Stomach (tissue), 9 donors: ENCODE data around the gene ALK. TPM values are rescaled to one million over a fixed set of nuclear protein-coding genes. Genes with fewer than 3 reads are reported as not detected.

Source experiments
- DNase-seq, 2 donors: peaks; one replicate each; pipeline versions ENCODE4 v3.0.0 to v3.0.0-alpha.2; 2013 to 2019
- H3K27ac ChIP-seq, 5 donors: fragments of 200-600 bp in 4 of 5; sonication (generic) in 4 of 5; one replicate each; pipeline ENCODE4 v1.5.1; 2013 to 2019; ENCODE audit warnings: mild to moderate bottlenecking in 1 of 5, moderate library complexity in 1 of 5
- H3K27me3 ChIP-seq, 3 donors: fragments of 200-600 bp; sonication (generic); one replicate each; pipeline ENCODE4 v1.5.1; 2017 to 2019; ENCODE audit warnings: mixed run types in 1 of 3
- H3K36me3 ChIP-seq, 4 donors: fragments of 200-600 bp; sonication (generic); 1 replicate in 3 of 4; 2 replicates in 1 of 4; pipeline ENCODE4 v1.5.1; 2016 to 2019
- H3K4me1 ChIP-seq, 4 donors: fragments of 200-600 bp; sonication (generic); one replicate each; pipeline ENCODE4 v1.5.1; 2016 to 2019
- H3K4me3 ChIP-seq, 4 donors: fragments of 200-600 bp; sonication (generic) in 3 of 4; one replicate each; pipeline ENCODE4 v1.5.1; 2016 to 2019; ENCODE audit warnings: mild to moderate bottlenecking in 1 of 4
- H3K9me3 ChIP-seq, 4 donors: fragments of 200-600 bp; sonication (generic); one replicate each; pipeline ENCODE4 v1.5.1; 2016 to 2019
- CTCF ChIP-seq, 7 experiments: fragments of 450-650 bp in 4 of 7; fragments of 200-600 bp in 3 of 7; sonication (generic) in 3 of 7; IDR thresholded peaks; one replicate each; pipeline ENCODE4 v1.5.1; 2016 to 2019; ENCODE audit warnings: antibody characterized with exemption in 7 of 7, control low read depth in 2 of 7, mild to moderate bottlenecking in 1 of 7
- EP300 ChIP-seq: sonication (generic); formaldehyde crosslinking; IDR thresholded peaks from one replicate; pipeline ENCODE4 v1.6.1; 2017; ENCODE audit warnings: antibody characterized with exemption
- POLR2A ChIP-seq, 4 donors: fragments of 450-650 bp; IDR thresholded peaks; one replicate each; pipeline ENCODE4 v1.6.1; 2016; ENCODE audit warnings: antibody characterized with exemption in 4 of 4, control low read depth in 2 of 4, mild to moderate bottlenecking in 1 of 4, moderate library complexity in 1 of 4
- POLR2AphosphoS5 ChIP-seq, 3 donors: sonication (generic); formaldehyde crosslinking; IDR thresholded peaks; one replicate each; pipeline ENCODE4 v1.6.1; 2016; ENCODE audit warnings: antibody characterized with exemption in 3 of 3
- WGBS, 5 donors: extraction: QIAGEN DNeasy Blood & Tissue Kit in 3 of 5; methylation state at CpG; one replicate each; pipeline versions ENCODE4 v1.1.5 to v1.1.7; 2013 to 2018; 5-methylcytosine and 5-hydroxymethylcytosine counted together
- intact Hi-C: fragments of 100-400 bp; cut with DNase I; formaldehyde crosslinking; loops from one replicate; pipeline ENCODE4 v1.15.1; 2023; ENCODE audit warnings: low total_unique reads
- polyA plus RNA-seq, 3 donors: library from polyadenylated mRNA; stranded (reverse); fragments of 200-250 nt; gene quantifications; one replicate each; pipeline ENCODE4 v1.2.3, GENCODE V29; 2013
- total RNA-seq, 5 donors: library from RNA; depleted of rRNA; stranded (reverse); fragments of >200 nt; gene quantifications; one replicate each; pipeline versions ENCODE4 v1.1.0 to v1.2.3, GENCODE V29; 2014 to 2016
- donor health status: healthy with polysubstance abuse.
- donor health status: Bipolar disorder and iron deficiency.
- donor health status: healthy.

ALK gene
- total and polyA plus RNA-seq, 8 donors: 0.13 to 0.92 TPM; not detected in 6

GRCh38 chr2:29270701-29271121, 650.7 kb downstream of the ALK start:
- no peaks in the 10 kb centered on the region for H3K4me1 ChIP-seq
- H3K27me3 ChIP-seq: peaks cover 0 to 11% (median 0%) of the 10 kb centered on the region in 3 donors
- intact Hi-C loops: no loop called here
- no peak overlapping the region for H3K27ac ChIP-seq
- H3K4me3 ChIP-seq: no peak overlapping the region
- 76 to 86% (median 81%) methylated on average over 4 to 5 of the region's 5 CpGs for WGBS, 5 donors
- no peak for TF ChIP-seq POLR2AphosphoS5 (IDR thresholded peaks at IDR 0.05)
- no peak for TF ChIP-seq POLR2A (IDR thresholded peaks at IDR 0.05)
- no peak for TF ChIP-seq EP300
- TF ChIP-seq CTCF (IDR thresholded peaks at IDR 0.05): no peak
- no peaks in the 10 kb centered on the region for H3K9me3 ChIP-seq
- no peak for DNase-seq
- no peaks in the 10 kb centered on the region for H3K36me3 ChIP-seq

- Histone ChIP-seq H3K27me3 (peaks cover 0 to 11% (median 0%) of the 10 kb centered on the region in 3 donors), H3K9me3 (no peaks in the 10 kb centered on the region), H3K36me3 (no peaks in the 10 kb centered on the region), H3K4me1 (no peaks in the 10 kb centered on the region), H3K27ac (no peak overlapping the region), H3K4me3 (no peak overlapping the region)
- intact Hi-C loops: no loop called here
- no peak for DNase-seq
- WGBS, 5 donors: 60 to 77% (median 71%) methylated on average over 5 of the region's 5 CpGs
- TF ChIP-seq CTCF (IDR thresholded peaks at IDR 0.05): no peak
- no peak for TF ChIP-seq POLR2A (IDR thresholded peaks at IDR 0.05)
- TF ChIP-seq EP300: no peak
- no peak for TF ChIP-seq POLR2AphosphoS5 (IDR thresholded peaks at IDR 0.05)
Measured at GRCh38 chr2:29269765-29270109, 651.6 kb downstream of the ALK start.

- no peaks in the 10 kb centered on the region for H3K9me3 ChIP-seq
- peaks cover 0 to 11% (median 0%) of the 10 kb centered on the region in 3 donors for H3K27me3 ChIP-seq
- TF ChIP-seq POLR2A (IDR thresholded peaks at IDR 0.05) (no peak), CTCF (IDR thresholded peaks at IDR 0.05) (no peak), POLR2AphosphoS5 (IDR thresholded peaks at IDR 0.05) (no peak), EP300 (no peak)
- no peak for DNase-seq
- no peak overlapping the region for H3K4me3 ChIP-seq
- no peak overlapping the region for H3K27ac ChIP-seq
- H3K4me1 ChIP-seq: no peaks in the 10 kb centered on the region
- intact Hi-C loops: no loop called here
- no peaks in the 10 kb centered on the region for H3K36me3 ChIP-seq
- 75 to 86% (median 83%) methylated on average over 11 of the region's 11 CpGs for WGBS, 5 donors
Measured at GRCh38 chr2:29269095-29269764, 652.2 kb downstream of the ALK start.

- H3K9me3 ChIP-seq: no peaks in the 10 kb centered on the region
- no peak overlapping the region for H3K27ac ChIP-seq
- WGBS, 5 donors: 34 to 75% (median 36%) methylated on average over 2 of the region's 2 CpGs
- no peaks in the 10 kb centered on the region for H3K36me3 ChIP-seq
- H3K4me1 ChIP-seq: no peaks in the 10 kb centered on the region
- TF ChIP-seq POLR2AphosphoS5 (IDR thresholded peaks at IDR 0.05) (no peak), EP300 (no peak), CTCF (IDR thresholded peaks at IDR 0.05) (no peak), POLR2A (IDR thresholded peaks at IDR 0.05) (no peak)
- H3K4me3 ChIP-seq: no peak overlapping the region
- intact Hi-C loops: no loop called here
- peaks cover 0 to 11% (median 0%) of the 10 kb centered on the region in 3 donors for H3K27me3 ChIP-seq
- no peak for DNase-seq
Measured at GRCh38 chr2:29267720-29268119, 653.7 kb downstream of the ALK start.
